ENCODE data around the gene EIF2D.
"Not testable (repeated sequence)": the region's sequence is repeated elsewhere in the genome, so short reads cannot be mapped to it uniquely, and the experiment has no call there.

EIF2D gene

DNA sequence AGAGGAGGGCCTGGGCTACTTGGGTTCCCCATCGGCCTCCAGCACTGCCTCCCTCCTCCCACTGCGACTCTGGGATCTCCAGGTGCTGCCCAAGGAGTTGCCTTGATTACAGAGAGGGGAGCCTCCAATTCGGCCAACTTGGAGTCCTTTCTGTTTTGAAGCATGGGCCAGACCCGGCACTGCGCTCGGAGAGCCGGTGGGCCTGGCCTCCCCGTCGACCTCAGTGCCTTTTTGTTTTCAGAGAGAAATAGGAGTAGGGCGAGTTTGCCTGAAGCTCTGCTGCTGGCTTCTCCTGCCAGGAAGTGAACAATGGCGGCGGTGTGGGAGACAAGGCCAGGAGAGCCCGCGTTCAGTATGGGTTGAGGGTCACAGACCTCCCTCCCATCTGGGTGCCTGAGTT is 24.4 kb downstream of the EIF2D start:
- DNase-seq (ENCODE audit: low spot score), result no peak

DNA sequence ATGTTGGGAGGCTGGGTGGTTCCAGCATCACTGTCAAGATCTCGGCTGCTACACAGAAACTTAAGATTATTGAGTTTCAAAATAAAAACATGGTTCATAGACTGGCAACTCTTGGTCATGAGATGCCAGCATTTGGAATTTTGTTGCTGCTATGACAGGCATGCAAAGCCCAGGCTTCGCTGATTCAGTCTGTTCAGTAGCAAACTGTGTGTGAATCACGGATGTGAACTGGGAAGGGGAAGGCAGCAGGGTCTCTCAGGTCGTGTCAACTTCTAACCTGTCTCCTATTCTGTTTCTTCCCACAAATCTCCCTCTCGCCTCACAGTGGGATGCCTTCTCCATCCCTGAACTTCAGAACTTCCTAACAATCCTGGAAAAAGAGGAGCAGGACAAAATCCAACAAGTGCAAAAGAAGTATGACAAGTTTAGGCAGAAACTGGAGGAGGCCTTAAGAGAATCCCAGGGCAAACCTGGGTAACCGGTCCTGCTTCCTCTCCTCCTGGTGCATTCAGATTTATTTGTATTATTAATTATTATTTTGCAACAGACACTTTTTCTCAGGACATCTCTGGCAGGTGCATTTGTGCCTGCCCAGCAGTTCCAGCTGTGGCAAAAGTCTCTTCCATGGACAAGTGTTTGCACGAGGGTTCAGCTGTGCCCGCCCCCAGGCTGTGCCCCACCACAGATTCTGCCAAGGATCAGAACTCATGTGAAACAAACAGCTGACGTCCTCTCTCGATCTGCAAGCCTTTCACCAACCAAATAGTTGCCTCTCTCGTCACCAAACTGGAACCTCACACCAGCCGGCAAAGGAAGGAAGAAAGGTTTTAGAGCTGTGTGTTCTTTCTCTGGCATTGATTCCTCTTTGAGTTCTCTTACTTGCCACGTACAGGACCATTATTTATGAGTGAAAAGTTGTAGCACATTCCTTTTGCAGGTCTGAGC is 25.5 kb downstream of the EIF2D start:
- no peak for DNase-seq (ENCODE audit: low spot score)

DNA sequence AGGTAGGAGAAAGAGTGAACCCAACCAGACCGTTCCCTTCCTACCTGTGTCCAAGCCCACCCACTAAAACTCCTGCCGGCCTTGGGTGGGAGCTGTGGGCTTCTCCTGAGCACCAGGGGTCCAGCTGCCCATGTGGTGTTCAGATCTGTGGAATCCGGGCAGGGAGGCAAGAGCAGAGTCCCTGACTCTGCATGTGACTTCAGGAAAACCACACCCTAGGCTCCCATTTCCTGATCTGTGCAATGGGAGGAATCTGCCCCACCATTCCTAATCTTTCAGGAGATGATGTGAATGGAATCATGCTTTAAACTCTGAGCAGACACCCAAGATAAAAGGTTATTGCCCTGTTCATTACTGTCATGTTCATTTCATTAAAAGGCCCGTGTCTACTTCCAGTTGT is 27.6 kb downstream of the EIF2D start:
- DNase-seq (ENCODE audit: low spot score), result no peak

DNA sequence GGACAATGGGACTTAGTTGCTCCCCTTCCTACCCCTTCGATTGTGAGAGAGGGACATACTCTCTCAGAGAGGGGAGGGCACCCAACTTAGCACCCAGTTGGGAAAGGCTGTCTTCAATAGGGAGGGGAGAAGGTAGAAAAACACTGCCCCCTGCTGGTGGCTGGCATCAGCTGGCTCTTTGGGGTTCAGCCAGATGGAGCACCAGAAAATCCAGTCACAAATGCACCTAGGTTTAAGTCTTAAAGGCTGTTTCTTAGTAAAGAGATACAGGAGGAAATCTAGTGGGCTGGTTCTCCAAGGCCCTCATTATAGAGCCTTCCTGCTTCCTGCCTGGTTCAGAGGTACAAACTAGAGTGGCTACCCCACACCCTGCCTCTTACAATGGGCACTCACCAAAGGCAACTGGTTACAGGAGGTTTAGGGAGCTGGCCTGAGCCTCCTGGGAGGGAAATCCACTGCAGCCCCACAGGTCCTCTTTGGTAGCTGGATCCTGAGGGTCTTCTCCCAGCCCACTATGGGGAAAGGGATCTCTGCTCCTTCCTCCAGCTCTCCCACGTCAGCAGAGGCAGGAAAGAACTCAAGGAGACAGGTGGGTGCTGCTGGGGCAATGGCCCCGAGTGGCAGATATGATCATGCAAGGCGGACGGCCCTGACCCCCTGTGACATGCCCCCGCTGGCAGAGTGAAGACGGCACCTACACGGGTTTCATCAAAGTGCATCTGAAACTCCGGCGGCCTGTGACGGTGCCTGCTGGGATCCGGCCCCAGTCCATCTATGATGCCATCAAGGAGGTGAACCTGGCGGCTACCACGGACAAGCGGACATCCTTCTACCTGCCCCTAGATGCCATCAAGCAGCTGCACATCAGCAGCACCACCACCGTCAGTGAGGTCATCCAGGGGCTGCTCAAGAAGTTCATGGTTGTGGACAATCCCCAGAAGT is 28.3 kb downstream of the EIF2D start:
- DNase-seq (ENCODE audit: low spot score), result peak; percentile 87

DNA sequence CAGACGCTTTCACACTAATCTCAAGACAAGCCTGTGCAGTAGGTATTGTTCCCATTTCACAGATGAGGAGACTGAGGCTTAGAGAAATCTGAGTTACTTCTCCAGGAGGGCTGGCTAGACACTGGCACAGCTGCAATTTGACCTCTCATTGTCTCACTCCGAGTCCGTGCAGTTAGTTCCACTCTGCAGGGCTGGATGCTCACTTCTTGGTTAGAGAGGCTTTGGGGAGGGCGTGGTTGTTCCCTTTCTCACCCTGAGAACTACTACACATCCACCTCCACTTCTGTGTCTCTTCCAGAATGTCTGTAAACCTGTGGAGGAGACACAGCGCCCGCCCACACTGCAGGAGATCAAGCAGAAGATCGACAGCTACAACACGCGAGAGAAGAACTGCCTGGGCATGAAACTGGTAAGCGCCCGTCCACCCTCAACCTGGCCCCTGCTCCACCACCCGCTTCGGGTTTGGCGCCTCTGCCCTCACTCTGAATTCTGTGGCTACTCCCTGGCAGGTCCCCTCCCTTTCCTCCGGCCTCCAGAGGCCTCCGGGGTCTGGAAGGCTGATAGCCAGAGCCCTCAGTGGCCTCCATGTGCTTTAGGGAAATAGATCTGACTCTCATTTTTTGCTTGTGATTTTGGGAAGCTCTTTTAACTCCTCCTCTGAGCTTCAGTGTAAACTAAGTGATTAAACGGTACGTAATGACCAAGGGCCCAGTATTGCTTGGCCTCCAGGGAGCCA is 29.1 kb downstream of the EIF2D start:
- DNase-seq (ENCODE audit: low spot score), result no peak

DNA sequence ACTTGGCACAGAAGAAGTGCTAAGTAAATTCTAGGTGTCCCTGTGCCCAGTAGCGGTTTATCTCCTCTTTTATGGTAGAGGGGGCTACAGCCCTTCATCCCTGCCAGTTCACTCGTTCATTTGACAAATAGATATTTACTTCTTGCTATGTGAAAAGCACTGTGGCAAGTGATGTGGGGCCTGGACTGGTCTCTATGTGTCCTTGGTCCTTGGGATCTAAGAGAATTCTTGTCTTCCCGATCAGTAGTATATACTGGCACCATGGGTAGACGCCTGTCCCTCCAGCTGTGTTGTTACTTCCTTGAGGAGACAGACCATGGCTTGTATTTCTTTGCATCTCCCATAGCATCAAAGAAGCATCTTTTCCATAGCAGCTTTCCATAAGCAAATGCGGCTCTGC is 29.7 kb downstream of the EIF2D start:
- DNase-seq (ENCODE audit: low spot score), result no peak

DNA sequence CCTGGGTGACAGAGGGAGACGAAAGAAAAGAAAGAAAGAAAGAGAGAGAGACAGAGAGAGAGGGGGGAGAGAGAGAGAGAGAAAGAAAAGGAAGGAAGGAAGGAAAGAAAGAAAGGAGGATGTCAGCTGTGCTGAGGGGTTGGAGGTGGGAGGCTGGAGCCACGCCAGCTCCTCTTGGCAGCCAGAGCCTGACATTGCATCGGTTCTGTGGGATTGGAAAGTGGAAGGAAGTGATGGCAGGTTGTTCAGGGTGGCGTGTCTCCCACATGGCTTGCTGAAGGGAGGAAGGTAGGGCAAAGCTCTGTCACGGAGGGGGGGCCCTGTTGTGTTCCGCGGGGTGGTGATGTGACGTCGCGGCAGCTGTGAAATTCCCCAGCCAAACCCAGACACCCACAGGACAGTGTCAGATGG is 30.7 kb downstream of the EIF2D start:
- DNase-seq (ENCODE audit: low spot score), result peak; percentile 69

DNA sequence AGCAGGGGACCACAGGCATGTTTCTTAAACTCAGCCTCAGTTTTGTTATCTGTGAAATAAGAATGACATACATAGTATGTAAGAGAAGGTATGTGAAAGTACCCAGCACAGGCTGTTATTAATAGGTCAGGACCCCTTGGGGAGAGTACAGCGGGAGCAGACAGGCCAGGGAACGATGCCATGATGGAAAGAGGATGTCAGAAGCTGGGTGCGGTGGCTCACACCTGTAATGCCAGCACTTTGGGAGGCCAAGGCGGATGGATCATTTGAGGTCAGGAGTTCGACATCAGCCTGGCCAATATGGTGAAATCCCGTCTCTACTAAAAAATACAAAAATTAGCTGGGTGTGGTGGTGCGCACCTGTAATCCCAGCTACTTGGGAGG is 31.2 kb downstream of the EIF2D start:
- not testable (repeated sequence) for DNase-seq (ENCODE audit: low spot score)

DNA sequence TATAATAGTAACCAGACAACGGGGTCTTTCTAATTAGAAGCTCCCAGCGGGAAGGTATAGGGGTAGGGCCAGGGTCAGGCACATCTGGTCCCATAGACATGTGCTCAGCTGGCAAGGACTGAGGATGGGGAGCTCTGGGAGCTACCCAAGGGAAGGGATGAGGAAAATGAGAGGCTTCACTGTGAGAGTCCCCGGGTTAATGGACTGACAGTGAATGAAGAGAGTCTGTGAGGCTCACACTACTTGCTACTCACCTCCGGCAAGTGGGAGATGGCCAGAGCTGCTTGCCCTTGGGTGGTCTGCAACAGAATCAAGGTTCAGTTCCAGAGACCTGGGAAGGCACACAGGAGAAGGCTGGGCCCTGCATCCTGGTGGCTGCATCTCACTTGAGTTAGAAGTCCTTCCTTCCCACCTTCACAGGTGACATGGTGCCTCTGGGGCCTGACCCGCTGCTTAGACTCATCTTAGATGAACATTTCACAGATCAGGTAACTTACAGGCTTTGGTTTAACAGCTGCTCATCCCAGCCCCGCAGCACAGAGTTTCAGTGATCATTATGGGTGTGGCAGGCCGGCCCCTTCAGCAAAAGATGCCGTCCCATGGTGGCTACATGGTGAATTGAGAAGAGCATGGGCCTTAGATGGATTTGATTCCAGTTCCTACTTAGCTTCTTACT is 31.7 kb downstream of the EIF2D start:
- no peak for DNase-seq (ENCODE audit: low spot score)

DNA sequence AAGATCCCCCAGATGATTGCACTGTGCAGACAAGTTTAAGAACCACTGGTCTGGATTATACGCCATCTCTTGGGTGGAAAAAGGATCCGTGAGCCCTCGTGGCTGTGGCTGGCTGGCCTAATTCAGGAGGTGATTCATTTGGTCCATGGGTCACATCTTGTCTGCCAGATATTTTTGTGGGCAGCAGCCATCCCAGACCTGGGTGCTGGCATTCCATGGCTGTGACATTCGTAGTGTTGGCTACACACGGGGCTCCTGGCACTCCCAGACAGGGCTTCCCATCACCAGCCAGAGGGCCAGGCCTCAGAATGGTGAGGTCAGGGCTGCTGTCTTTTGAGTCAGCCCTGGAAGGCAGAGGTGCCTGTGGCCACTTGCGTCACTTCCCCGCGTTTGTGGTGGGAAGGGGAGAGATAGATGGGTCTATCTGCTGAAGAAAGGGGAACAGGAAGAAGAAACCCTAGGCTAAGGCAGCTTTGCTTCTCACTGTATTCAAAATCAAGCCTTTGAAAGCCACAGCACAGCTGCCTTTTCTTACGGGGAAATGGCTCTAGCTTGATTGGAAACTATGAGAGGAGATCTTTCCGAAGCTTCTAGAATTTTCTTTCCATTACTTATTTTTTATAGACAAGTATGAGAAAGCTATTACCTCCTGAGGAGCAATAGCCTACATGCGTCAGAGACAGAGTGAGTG is 32.4 kb downstream of the EIF2D start:
- DNase-seq (ENCODE audit: low spot score), result peak; percentile 85

DNA sequence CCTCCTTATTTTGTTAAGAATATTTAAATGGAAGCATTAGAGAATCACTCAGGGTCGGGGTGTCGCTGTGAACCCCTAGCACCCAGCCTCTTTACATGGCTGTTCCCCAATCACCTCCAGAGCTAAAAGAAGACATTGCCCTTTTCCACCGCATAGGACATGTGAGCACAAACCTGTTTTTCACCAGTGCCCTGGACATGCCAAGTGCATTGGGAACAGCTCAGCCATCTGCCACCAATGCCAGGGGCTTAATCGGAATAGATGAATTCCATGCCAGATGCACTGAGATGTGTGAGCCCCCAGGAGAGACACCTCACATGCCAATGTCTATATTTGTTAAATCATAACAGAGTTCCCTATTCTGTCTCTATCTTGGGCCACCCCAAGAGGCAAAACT is 33.3 kb downstream of the EIF2D start:
- DNase-seq (ENCODE audit: low spot score), result no peak

DNA sequence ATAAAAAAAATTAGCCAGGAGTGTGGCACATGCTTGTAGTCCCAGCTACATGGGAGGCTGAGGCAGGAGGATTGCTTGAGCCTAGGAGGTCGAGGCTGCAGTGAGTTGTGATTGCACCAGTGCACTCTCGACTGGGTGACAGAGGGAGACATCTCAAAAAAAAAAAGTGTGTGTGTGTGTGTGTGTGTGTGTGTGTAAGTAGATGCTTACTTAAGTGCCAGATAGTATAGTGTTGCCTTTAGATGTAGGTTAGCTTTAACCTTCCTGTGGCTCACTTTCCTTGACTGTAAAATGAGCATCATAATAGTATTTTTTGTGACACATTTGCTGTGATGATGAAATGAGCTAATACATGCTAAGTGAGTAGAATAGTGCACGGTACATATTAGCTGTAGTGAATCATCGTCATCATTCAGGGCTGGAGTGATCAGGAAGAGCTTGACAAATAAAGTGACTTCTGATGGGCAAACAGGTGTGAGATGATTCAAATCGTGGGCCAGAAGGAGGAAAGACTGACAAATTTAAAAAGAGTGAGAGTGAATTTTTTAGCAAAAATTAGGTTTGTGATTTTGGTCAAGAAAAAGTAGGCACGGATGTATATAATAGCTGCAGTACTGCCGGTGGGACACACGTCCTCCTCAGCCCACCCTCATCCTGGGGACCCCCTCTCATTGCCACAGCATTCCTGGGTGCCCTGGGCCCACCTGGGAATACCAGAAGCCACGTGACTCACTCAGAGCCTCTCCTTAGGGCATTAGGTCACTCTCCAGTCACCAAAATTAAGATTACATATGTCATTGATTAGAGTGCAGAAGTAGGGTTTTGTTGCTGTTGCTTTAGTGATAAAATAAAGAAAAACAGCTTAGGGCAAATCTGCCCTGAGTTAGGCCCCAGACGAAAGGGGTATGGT is 33.9 kb downstream of the EIF2D start:
- no peak for DNase-seq (ENCODE audit: low spot score)

DNA sequence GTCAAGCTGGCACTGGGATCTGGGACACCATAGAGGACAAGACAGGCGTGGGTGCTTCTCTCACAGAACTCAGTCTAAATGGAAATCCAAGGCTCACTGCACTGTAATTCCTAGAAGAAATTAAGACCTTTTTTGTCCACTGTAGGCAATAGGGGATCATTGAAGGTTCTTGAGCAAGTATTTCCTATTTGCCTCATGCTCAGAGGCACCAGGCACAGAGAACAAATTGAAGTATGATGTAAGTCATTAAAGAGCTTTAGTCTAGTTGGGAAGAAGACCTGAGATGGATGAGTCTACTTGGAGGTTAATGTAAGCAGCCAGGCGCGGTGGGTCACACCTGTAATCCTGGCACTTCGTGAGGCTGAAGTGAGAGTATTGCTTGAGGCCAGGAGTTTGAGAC is 34.6 kb downstream of the EIF2D start:
- no peak for DNase-seq (ENCODE audit: low spot score)

DNA sequence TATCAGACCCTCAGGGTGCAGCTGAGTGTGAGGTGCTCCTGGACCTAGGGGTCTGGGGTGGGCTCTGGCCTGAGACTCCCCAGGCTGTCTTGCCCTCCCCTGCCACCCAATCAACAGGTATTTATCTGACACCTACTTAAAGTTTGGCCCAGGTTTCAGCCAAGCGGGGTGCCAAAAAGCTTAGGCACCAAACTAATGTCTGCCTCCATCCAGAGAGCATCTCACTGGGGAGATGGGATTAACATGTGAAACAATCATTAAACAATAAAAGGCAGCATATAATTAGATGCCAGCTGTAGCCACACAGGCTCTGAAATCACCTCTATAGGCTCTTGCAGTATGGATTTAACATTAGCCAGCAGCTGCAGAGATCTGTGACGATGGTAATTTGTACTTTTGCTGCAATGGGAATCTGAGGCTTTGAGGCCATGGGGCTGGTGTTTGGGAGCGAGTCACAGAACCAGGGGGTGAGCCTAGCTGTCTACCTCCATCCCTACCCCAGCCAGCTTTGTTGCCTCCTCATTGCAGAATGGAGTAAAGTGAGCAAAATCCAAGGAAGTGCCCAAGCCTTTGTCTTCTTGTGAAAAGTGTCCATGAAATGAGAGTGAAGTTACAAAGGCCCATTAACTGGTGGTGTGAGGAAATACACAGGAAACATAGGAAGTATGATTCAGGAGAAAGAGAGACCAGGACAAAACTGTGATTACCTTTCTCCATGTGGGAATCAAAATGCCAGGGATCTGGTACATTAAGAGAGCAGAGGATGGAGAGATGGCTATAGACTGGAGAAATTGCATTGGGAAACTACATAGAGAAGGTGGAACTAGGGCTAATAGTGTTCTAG is 36.1 kb downstream of the EIF2D start:
- no peak for DNase-seq (ENCODE audit: low spot score)

DNA sequence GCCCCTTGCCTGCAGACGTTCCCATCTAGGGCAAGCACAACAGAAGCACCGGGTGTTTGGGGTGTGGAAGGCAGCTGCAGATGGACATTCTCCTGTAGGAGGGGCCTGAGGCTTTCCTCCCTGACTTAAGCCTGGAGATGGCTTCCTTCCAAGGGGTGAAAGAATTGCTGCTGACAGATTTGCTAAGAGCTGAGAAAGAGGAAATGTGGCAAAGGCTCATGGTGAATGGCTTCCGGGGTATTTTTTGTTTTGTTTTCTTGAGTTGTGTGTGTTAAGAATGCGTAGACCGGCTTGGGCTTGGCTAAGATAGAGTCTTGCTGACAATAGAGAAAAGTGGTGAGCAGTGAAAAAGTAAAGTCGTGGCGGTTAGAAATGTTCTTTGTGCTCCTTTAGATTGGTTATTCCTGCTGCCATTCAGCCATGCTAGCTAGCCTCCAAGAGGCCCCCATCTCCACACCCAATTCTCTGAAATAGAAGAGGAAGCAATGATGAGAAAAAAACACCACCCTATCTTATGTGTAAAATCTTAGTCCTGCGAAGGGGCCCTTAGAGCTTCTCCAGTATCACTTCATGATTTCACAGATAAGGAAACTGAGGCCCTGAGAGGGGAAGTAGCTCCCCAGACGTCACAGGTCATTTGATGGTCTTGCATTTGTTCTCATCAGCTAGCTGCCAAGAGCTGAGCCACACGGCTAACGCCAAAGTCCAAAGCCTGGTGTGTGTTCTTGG is 36.9 kb downstream of the EIF2D start:
- DNase-seq (ENCODE audit: low spot score), result peak; percentile 79

DNA sequence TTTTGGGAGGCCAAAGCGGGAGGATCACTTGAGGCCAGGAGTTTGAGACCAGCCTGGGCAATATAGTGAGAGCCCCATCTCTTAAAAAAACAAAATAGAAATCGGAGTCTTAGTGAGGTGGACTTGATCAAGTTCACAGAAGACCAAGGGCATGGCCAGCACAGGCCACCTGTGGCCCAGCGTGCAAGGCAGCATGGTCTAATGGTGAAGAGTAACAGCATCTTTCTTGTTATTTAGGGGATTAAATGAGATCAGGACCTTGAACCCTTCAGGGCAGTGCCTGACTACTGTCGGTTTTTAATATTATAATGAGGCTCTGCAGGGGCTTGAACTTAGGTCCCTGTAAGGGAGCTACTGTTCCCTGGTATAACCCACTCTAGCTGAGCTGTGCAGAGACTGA is 38.5 kb downstream of the EIF2D start:
- DNase-seq (ENCODE audit: low spot score), result no peak

DNA sequence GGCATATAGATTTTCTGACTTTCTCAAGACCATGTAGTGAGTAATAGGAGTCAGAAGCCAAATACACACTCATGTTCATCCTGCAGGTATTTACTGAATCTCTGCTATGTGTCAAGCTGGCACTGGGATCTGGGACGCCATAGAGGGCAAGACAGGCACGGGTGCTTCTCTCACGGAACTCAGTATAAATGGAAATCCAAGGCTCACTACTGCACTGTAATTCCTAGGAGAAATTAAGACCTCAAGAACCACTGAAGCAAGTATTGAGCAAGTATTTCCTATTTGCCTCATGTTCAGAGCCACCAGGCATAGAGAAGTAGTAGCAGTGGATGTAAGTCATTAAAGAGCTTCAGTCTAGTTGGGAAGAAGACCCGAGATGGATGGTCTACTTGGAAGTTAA is 38.9 kb downstream of the EIF2D start:
- DNase-seq (ENCODE audit: low spot score), result no peak

DNA sequence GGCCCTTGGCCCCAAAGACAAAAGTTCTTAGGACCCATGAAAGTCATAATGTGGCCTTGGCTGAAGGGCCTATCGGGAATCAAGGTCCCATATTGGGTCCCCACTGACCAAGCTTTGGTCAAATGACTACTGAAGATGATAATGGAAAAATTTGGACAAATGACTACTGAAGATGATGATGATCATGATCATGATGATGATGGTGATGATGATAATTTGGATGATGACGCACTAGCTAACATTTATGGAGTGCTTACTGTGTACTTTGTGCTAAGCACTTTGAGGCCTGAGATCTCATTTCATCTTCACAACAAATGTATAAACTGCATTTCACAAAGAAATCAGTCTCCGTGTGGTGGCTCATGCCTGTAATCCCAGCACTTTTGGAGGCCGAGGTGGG is 39.4 kb downstream of the EIF2D start:
- no peak for DNase-seq (ENCODE audit: low spot score)
